Cerebellar cortex (tissue), 1 donor: ENCODE data around the gene CRELD2.

Source experiments
- DNase-seq: peaks from one replicate; pipeline ENCODE4 v3.0.0-alpha.2; 2015; ENCODE audit warnings: low spot score

CRELD2 gene

GRCh38 chr22:49929994-49930575 is 11.7 kb downstream of the CRELD2 start:
- DNase-seq = no peak

GRCh38 chr22:49930596-49931412 is 12.4 kb downstream of the CRELD2 start:
- DNase-seq = peak; percentile 85

- peak; percentile 56 for DNase-seq
Observed at GRCh38 chr22:49933236-49934159, 15.1 kb downstream of the CRELD2 start.

GRCh38 chr22:49934160-49934890 is 15.9 kb downstream of the CRELD2 start:
- no peak for DNase-seq

GRCh38 chr22:49934891-49935557 is 16.6 kb downstream of the CRELD2 start:
- DNase-seq = no peak

GRCh38 chr22:49935561-49935960 is 17.1 kb downstream of the CRELD2 start:
- DNase-seq = no peak

GRCh38 chr22:49936018-49936972 is 17.9 kb downstream of the CRELD2 start:
- DNase-seq = peak; percentile 49

GRCh38 chr22:49936973-49937757 is 18.7 kb downstream of the CRELD2 start:
- no peak for DNase-seq

- DNase-seq = no peak
Observed at GRCh38 chr22:49937758-49938564, 19.5 kb downstream of the CRELD2 start.

- DNase-seq = no peak
Observed at GRCh38 chr22:49938565-49939136, 20.2 kb downstream of the CRELD2 start.

GRCh38 chr22:49941507-49942316 is 23.3 kb downstream of the CRELD2 start:
- DNase-seq = no peak

- DNase-seq = peak; percentile 64
Observed at GRCh38 chr22:49942565-49943404, 24.4 kb downstream of the CRELD2 start.

- peak; percentile 34 for DNase-seq
Observed at GRCh38 chr22:49943405-49943765, 25.0 kb downstream of the CRELD2 start.

- DNase-seq = no peak
Observed at GRCh38 chr22:49943771-49944398, 25.5 kb downstream of the CRELD2 start.

GRCh38 chr22:49944399-49944891 is 26.0 kb downstream of the CRELD2 start:
- DNase-seq = no peak
